GM18505 (cell line): ENCODE results near the gene USP21.

Experiments used
- ATAC-seq: cut with Tn5 transposase; IDR thresholded peaks from one replicate; pipeline ENCODE4 v1.9.1; 2021; ENCODE audit not compliant: unreplicated experiment
- POLR2A ChIP-seq: IDR thresholded peaks from 4 replicates; pipeline ENCODE4 v1.6.1; 2011; ENCODE audit warnings: borderline replicate concordance; ENCODE audit not compliant: insufficient read depth, insufficient read length; ENCODE audit errors: extremely low read depth

USP21 gene

GRCh38 chr1:161128591-161129420 lies 30.5 kb upstream of the USP21 start:
- no peak for TF ChIP-seq POLR2A
- no peak for ATAC-seq

DNA sequence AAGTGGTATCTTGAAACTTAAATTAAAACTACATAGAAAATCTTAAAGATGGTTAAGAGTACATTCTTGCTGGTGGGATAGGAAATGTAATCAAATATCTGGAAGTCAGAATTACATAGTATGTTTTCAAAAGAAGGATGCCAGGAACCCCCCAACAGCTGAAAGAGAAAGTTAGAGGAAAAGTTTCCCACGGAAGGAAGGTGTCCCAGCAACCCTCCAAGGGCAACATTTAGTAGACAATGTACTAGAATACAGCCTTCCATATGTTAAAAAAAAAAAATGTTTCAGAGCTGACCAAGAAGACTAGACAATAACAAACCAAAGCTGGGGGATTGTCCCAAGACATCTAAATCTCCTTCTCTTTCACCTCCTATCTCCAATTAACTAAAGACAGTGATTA lies 29.0 kb upstream of the USP21 start:
- TF ChIP-seq POLR2A = no peak
- no peak for ATAC-seq

GRCh38 chr1:161131523-161132409 lies 27.5 kb upstream of the USP21 start:
- no peak for ATAC-seq
- TF ChIP-seq POLR2A = no peak

DNA sequence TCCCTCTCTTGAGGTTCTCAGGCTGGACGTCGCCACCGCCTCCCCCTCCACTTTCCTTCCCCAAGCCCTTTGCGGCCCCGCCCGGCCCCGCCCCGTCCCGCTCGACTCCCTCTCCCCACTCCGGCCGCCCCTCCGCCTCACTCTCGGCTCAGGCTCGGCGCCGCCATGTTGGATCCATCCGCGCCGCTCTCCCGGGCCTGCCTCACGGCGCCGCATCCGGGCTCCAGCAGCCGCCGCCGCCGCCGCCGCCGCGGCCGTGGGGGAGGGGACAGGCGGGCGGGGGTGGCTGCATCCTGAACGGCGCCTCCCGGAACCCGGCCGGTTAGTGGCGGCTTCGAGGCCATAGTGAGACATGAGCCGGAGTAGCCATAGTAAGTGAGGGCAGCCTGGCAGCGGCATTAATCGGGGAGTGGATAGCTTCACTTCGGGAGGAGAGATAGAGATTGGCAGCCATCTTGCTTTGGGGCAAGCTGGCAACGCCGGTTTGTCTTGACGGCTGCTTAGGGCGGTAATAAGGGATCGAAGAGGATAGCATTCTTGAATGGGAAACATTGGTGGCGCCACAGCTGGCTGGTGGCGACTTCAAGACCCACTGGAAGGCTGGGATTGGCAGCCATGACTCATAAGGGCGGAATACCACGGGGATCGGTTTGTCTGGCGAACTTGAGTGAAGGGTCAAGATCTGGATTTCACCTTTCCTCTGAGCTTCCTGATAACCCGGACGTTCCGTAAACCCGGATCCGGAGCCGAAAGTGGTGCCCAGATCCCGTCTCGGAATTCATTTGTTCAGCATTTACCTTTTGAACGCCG lies 26.7 kb upstream of the USP21 start, which contains the start of gene DEDD:
Gene DEDD, minus strand, starts transcription at position 258 of the 810 bp plus-strand sequence. CDS start 8,205 bp downstream, outside the sequence.
- TF ChIP-seq POLR2A = peak; percentile 57
- ATAC-seq = peak; percentile 87

GRCh38 chr1:161133220-161133740 lies 26.0 kb upstream of the USP21 start:
- no peak for TF ChIP-seq POLR2A
- no peak for ATAC-seq

GRCh38 chr1:161137881-161138280 lies 21.4 kb upstream of the USP21 start:
- TF ChIP-seq POLR2A = no peak
- no peak for ATAC-seq

GRCh38 chr1:161138431-161138830 lies 20.9 kb upstream of the USP21 start:
- no peak for ATAC-seq
- no peak for TF ChIP-seq POLR2A

DNA sequence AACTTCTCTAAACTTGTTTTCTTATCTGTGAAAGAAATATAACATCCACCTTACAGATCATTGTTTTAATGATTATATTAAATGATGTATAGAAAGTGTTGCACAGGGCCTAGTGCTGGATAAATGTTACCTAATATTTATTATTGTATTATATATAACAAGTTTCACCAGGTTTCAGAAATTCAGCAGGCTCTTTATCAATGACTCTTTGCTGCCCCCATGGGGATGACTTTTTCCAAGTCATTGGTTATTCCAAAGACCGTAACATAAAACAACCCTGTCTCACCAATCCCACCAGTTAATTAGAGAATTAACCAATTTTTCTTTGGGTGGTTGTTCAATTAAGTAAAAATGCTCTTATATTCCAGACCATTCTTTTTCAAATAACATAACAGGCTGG lies 19.5 kb upstream of the USP21 start:
- ATAC-seq = no peak
- TF ChIP-seq POLR2A = no peak

GRCh38 chr1:161140755-161141400 lies 18.4 kb upstream of the USP21 start:
- TF ChIP-seq POLR2A = no peak
- no peak for ATAC-seq

GRCh38 chr1:161145832-161146231 lies 13.5 kb upstream of the USP21 start:
- TF ChIP-seq POLR2A = no peak
- no peak for ATAC-seq

GRCh38 chr1:161153176-161153575 lies 6.1 kb upstream of the USP21 start:
- no peak for TF ChIP-seq POLR2A
- ATAC-seq = no peak

GRCh38 chr1:161153682-161154337 lies 5.5 kb upstream of the USP21 start, which contains the start of gene UFC1:
Gene UFC1 (plus strand): TSS chr1:161153978. CDS start chr1:161153998, 20 bp downstream.
- ATAC-seq = peak; percentile 80
- TF ChIP-seq POLR2A = peak; percentile 89
